ENCODE measurements around the gene HSPBP1.
"Not testable (repeated sequence)": the region's sequence is repeated elsewhere in the genome, so short reads cannot be mapped to it uniquely, and the experiment has no call there.

HSPBP1 gene

GRCh38 chr19:55232986-55233385, 46.9 kb downstream of the HSPBP1 start:
- DNase-seq (ENCODE audit: low spot score), result no peak

GRCh38 chr19:55232286-55232602, 47.7 kb downstream of the HSPBP1 start:
- DNase-seq (ENCODE audit: low spot score), result no peak

GRCh38 chr19:55231391-55232285, 48.3 kb downstream of the HSPBP1 start:
- no peak for DNase-seq (ENCODE audit: low spot score)

GRCh38 chr19:55230780-55231179, 49.1 kb downstream of the HSPBP1 start:
- no peak for DNase-seq (ENCODE audit: low spot score)

GRCh38 chr19:55230329-55230728, 49.6 kb downstream of the HSPBP1 start:
- no peak for DNase-seq (ENCODE audit: low spot score)

GRCh38 chr19:55229789-55230182, 50.1 kb downstream of the HSPBP1 start:
- no peak for DNase-seq (ENCODE audit: low spot score)

- no peak for DNase-seq (ENCODE audit: low spot score)
These were observed 50.6 kb downstream of the HSPBP1 start for GRCh38 chr19:55229145-55229788.

GRCh38 chr19:55228403-55229031, 51.4 kb downstream of the HSPBP1 start, which contains the start of gene TMEM86B:
Gene TMEM86B (minus strand): TSS chr19:55228763. CDS start chr19:55228741, 22 bp downstream.
- DNase-seq (ENCODE audit: low spot score), result no peak

GRCh38 chr19:55228015-55228391, 51.9 kb downstream of the HSPBP1 start:
- DNase-seq (ENCODE audit: low spot score), result no peak

GRCh38 chr19:55227241-55228014, 52.5 kb downstream of the HSPBP1 start:
- DNase-seq (ENCODE audit: low spot score), result no peak

GRCh38 chr19:55226788-55227187, 53.1 kb downstream of the HSPBP1 start:
- DNase-seq (ENCODE audit: low spot score), result no peak

- DNase-seq (ENCODE audit: low spot score), result no peak
These were observed 53.6 kb downstream of the HSPBP1 start for GRCh38 chr19:55226273-55226672.

GRCh38 chr19:55225415-55225958, 54.4 kb downstream of the HSPBP1 start:
- no peak for DNase-seq (ENCODE audit: low spot score)

GRCh38 chr19:55224679-55225414, 55.1 kb downstream of the HSPBP1 start:
- DNase-seq (ENCODE audit: low spot score), result not testable (repeated sequence)

- DNase-seq (ENCODE audit: low spot score), result no peak
These were observed 55.8 kb downstream of the HSPBP1 start for GRCh38 chr19:55224038-55224665.

GRCh38 chr19:55223291-55224037, 56.4 kb downstream of the HSPBP1 start:
- no peak for DNase-seq (ENCODE audit: low spot score)

GRCh38 chr19:55220525-55220924, 59.4 kb downstream of the HSPBP1 start:
- no peak for DNase-seq (ENCODE audit: low spot score)

- DNase-seq (ENCODE audit: low spot score), result peak; percentile 70
These were observed 63.3 kb downstream of the HSPBP1 start for GRCh38 chr19:55216461-55217198.

- no peak for DNase-seq (ENCODE audit: low spot score)
These were observed 66.4 kb downstream of the HSPBP1 start for GRCh38 chr19:55213547-55213946.
